Astrocyte (in vitro differentiated cells and primary cell): ENCODE results near the gene PCBP3.

ENCODE experiments used
- EZH2 ChIP-seq: IDR thresholded peaks from 2 replicates; pipeline ENCODE4 v1.6.1; 2012; ENCODE audit warnings: mild to moderate bottlenecking, low read length, inconsistent platforms; ENCODE audit not compliant: insufficient read depth
- TF ChIP-seq, protein P1 (sequence below): IDR thresholded peaks from 2 replicates; pipeline ENCODE4 v1.5.1; 2011; ENCODE audit warnings: low read depth, mild to moderate bottlenecking, inconsistent platforms, low read length, moderate library complexity; ENCODE audit not compliant: insufficient read depth

- TF ChIP-seq, protein P1, sequence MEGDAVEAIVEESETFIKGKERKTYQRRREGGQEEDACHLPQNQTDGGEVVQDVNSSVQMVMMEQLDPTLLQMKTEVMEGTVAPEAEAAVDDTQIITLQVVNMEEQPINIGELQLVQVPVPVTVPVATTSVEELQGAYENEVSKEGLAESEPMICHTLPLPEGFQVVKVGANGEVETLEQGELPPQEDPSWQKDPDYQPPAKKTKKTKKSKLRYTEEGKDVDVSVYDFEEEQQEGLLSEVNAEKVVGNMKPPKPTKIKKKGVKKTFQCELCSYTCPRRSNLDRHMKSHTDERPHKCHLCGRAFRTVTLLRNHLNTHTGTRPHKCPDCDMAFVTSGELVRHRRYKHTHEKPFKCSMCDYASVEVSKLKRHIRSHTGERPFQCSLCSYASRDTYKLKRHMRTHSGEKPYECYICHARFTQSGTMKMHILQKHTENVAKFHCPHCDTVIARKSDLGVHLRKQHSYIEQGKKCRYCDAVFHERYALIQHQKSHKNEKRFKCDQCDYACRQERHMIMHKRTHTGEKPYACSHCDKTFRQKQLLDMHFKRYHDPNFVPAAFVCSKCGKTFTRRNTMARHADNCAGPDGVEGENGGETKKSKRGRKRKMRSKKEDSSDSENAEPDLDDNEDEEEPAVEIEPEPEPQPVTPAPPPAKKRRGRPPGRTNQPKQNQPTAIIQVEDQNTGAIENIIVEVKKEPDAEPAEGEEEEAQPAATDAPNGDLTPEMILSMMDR = no peak
- TF ChIP-seq EZH2 = no peak
These were observed 273.7 kb downstream of the PCBP3 start for GRCh38 chr21:45917241-45917640.
